ENCODE data around the gene TBC1D22A. TPM values are rescaled to one million over a fixed set of nuclear protein-coding genes. Genes with fewer than 3 reads are reported as not detected.
"Not testable (repeated sequence)": the region's sequence is repeated elsewhere in the genome, so short reads cannot be mapped to it uniquely, and the experiment has no call there.

Gene TBC1D22A
- total RNA-seq, 8 experiments from 2014 or later, result 6.6 to 31.4 (median 12.3) TPM

GRCh38 chr22:46806794-46807193 is 44.3 kb downstream of the TBC1D22A start:
- WGBS, 10 experiments, result 78 to 100% (median 97%) methylated on average over 1 to 6 of the region's 7 CpGs; no CpG with 5 or more reads in 1 of the 10 experiments
- in situ Hi-C loops (cut with MboI; ENCODE audit: low pct_unique_long_range_greater_than_20kb in 2 of 9, low sequenced_read_pairs in 9 of 9, unreplicated experiment in 9 of 9), result loop anchor here in 1 of 9 experiments (25.0 kb wide), 1 partner anchor 1681 kb away; a partner anchor contains a TSS
- Histone ChIP-seq H3K4me1 (replicated peaks in 1 of 2) (peaks cover under 1% of the 10 kb centered on the region in 2 donors), H3K27ac (no peak overlapping the region), H3K4me3 (no peak overlapping the region)
- ATAC-seq (replicated peaks in 6 of 8), result no peak

GRCh38 chr22:46807458-46807857 is 45.0 kb downstream of the TBC1D22A start:
- no peak overlapping the region for H3K4me3 ChIP-seq
- ATAC-seq (replicated peaks in 6 of 8), result no peak
- WGBS, 10 experiments, result 81 to 100% (median 100%) methylated on average over 1 to 6 of the region's 6 CpGs; no CpG with 5 or more reads in 1 of the 10 experiments

GRCh38 chr22:46809153-46809885 is 46.9 kb downstream of the TBC1D22A start:
- H3K4me1 ChIP-seq (replicated peaks in 1 of 2), result peaks cover 18 to 19% of the 10 kb centered on the region in 2 donors
- H3K4me3 ChIP-seq, result no peak overlapping the region
- no peak for ATAC-seq (replicated peaks in 6 of 8)
- H3K27ac ChIP-seq, result no peak overlapping the region
- in situ Hi-C loops (cut with MboI; ENCODE audit: low pct_unique_long_range_greater_than_20kb in 2 of 9, low sequenced_read_pairs in 9 of 9, unreplicated experiment in 9 of 9), result loop anchor here in 1 of 9 experiments (25.0 kb wide), 1 partner anchor 1678 kb away; a partner anchor contains a TSS
- WGBS, 10 experiments, result 70 to 100% (median 96%) methylated on average over 3 to 11 of the region's 17 CpGs; no CpG with 5 or more reads in 1 of the 10 experiments

More at GRCh38 chr22:46807458-46807857, 45.0 kb downstream of the TBC1D22A start:
- in situ Hi-C loops (cut with MboI; ENCODE audit: low pct_unique_long_range_greater_than_20kb in 2 of 9, low sequenced_read_pairs in 9 of 9, unreplicated experiment in 9 of 9), result loop anchor here in 1 of 9 experiments (25.0 kb wide), 1 partner anchor 1680 kb away; a partner anchor contains a TSS
- peaks cover 7 to 8% of the 10 kb centered on the region in 2 donors for H3K4me1 ChIP-seq (replicated peaks in 1 of 2)
- H3K27ac ChIP-seq, result no peak overlapping the region

- Histone ChIP-seq H3K4me3 (no peak overlapping the region), H3K27ac (no peak overlapping the region), H3K4me1 (replicated peaks in 1 of 2) (peaks cover 19 to 26% of the 10 kb centered on the region in 2 donors)
- in situ Hi-C loops (cut with MboI; ENCODE audit: low pct_unique_long_range_greater_than_20kb in 2 of 9, low sequenced_read_pairs in 9 of 9, unreplicated experiment in 9 of 9), result loop anchor here in 1 of 9 experiments (25.0 kb wide), 1 partner anchor 1676 kb away; a partner anchor contains a TSS
- 77 to 100% (median 96%) methylated on average over 2 to 13 of the region's 21 CpGs; no CpG with 5 or more reads in 2 of the 10 experiments for WGBS, 10 experiments
- ATAC-seq (replicated peaks in 6 of 8), result no peak
These were observed 48.7 kb downstream of the TBC1D22A start for GRCh38 chr22:46810856-46811786.

GRCh38 chr22:46812034-46812605 is 49.7 kb downstream of the TBC1D22A start:
- 57 to 100% (median 76%) methylated on average over 1 to 4 of the region's 10 CpGs; no CpG with 5 or more reads in 4 of the 10 experiments for WGBS, 10 experiments
- no peak overlapping the region for H3K4me3 ChIP-seq
- H3K27ac ChIP-seq, result no peak overlapping the region
- in situ Hi-C loops (cut with MboI; ENCODE audit: low pct_unique_long_range_greater_than_20kb in 2 of 9, low sequenced_read_pairs in 9 of 9, unreplicated experiment in 9 of 9), result loop anchor here in 1 of 9 experiments (25.0 kb wide), 1 partner anchor 1675 kb away; a partner anchor contains a TSS
- peaks cover 19 to 32% of the 10 kb centered on the region in 2 donors for H3K4me1 ChIP-seq (replicated peaks in 1 of 2)
- peak in 4 of 8 experiments; percentile 20 to 37 (median 26) for ATAC-seq (replicated peaks in 6 of 8)

GRCh38 chr22:46812788-46813187 is 50.3 kb downstream of the TBC1D22A start:
- WGBS, 10 experiments, result 8 to 98% (median 59%) methylated on average over 7 to 13 of the region's 13 CpGs; no CpG with 5 or more reads in 2 of the 10 experiments
- in situ Hi-C loops (cut with MboI; ENCODE audit: low pct_unique_long_range_greater_than_20kb in 2 of 9, low sequenced_read_pairs in 9 of 9, unreplicated experiment in 9 of 9), result loop anchor here in 1 of 9 experiments (25.0 kb wide), 1 partner anchor 1675 kb away; a partner anchor contains a TSS
- H3K4me1 ChIP-seq (replicated peaks in 1 of 2), result peaks cover 19 to 32% of the 10 kb centered on the region in 2 donors
- no peak overlapping the region for H3K27ac ChIP-seq
- no peak overlapping the region for H3K4me3 ChIP-seq
- ATAC-seq (replicated peaks in 6 of 8), result peak in 5 of 8 experiments; percentile 58 to 69 (median 65)

- no peak overlapping the region for H3K27ac ChIP-seq
- H3K4me3 ChIP-seq, result no peak overlapping the region
- 62 to 100% (median 90%) methylated on average over 1 to 7 of the region's 9 CpGs for WGBS, 10 experiments
- in situ Hi-C loops (cut with MboI; ENCODE audit: low pct_unique_long_range_greater_than_20kb in 2 of 9, low sequenced_read_pairs in 9 of 9, unreplicated experiment in 9 of 9), result loop anchor here in 1 of 9 experiments (25.0 kb wide), 1 partner anchor 1673 kb away; a partner anchor contains a TSS
- ATAC-seq (replicated peaks in 6 of 8), result no peak
- peaks cover 19 to 32% of the 10 kb centered on the region in 2 donors for H3K4me1 ChIP-seq (replicated peaks in 1 of 2)
These were observed 51.6 kb downstream of the TBC1D22A start for GRCh38 chr22:46813816-46814597.

GRCh38 chr22:46815132-46815531 is 52.7 kb downstream of the TBC1D22A start:
- Histone ChIP-seq H3K4me1 (replicated peaks in 1 of 2) (peaks cover 19 to 32% of the 10 kb centered on the region in 2 donors), H3K4me3 (no peak overlapping the region), H3K27ac (no peak overlapping the region)
- WGBS, 10 experiments, result 81 to 100% (median 93%) methylated on average over 2 to 12 of the region's 12 CpGs
- in situ Hi-C loops (cut with MboI; ENCODE audit: low pct_unique_long_range_greater_than_20kb in 2 of 9, low sequenced_read_pairs in 9 of 9, unreplicated experiment in 9 of 9), result loop anchor here in 1 of 9 experiments (25.0 kb wide), 1 partner anchor 1672 kb away; a partner anchor contains a TSS
- ATAC-seq (replicated peaks in 6 of 8), result no peak

- H3K27ac ChIP-seq, result no peak overlapping the region
- no peak overlapping the region for H3K4me3 ChIP-seq
- ATAC-seq (replicated peaks in 6 of 8), result peak in 2 of 8 experiments; percentile 6 to 17
- WGBS, 10 experiments, result 44 to 100% (median 80%) methylated on average over 1 to 2 of the region's 5 CpGs; no CpG with 5 or more reads in 3 of the 10 experiments
- in situ Hi-C loops (cut with MboI; ENCODE audit: low pct_unique_long_range_greater_than_20kb in 2 of 9, low sequenced_read_pairs in 9 of 9, unreplicated experiment in 9 of 9), result loop anchor here in 1 of 9 experiments (25.0 kb wide), 1 partner anchor 1672 kb away; a partner anchor contains a TSS
- H3K4me1 ChIP-seq (replicated peaks in 1 of 2), result peaks cover 19 to 32% of the 10 kb centered on the region in 2 donors
These were observed 53.1 kb downstream of the TBC1D22A start for GRCh38 chr22:46815559-46815895.

- peak; percentile 41 to 97 (median 74) for ATAC-seq (replicated peaks in 6 of 8)
- H3K4me1 ChIP-seq (replicated peaks in 1 of 2), result peaks cover 19 to 32% of the 10 kb centered on the region in 2 donors
- no peak overlapping the region for H3K4me3 ChIP-seq
- in situ Hi-C loops (cut with MboI; ENCODE audit: low pct_unique_long_range_greater_than_20kb in 2 of 9, low sequenced_read_pairs in 9 of 9, unreplicated experiment in 9 of 9), result loop anchor here in 1 of 9 experiments (25.0 kb wide), 1 partner anchor 1671 kb away; a partner anchor contains a TSS
- 0 to 90% (median 36%) methylated on average over 1 to 8 of the region's 15 CpGs; no CpG with 5 or more reads in 2 of the 10 experiments for WGBS, 10 experiments
- no peak overlapping the region for H3K27ac ChIP-seq
These were observed 53.7 kb downstream of the TBC1D22A start for GRCh38 chr22:46815896-46816731.

- not testable (repeated sequence) for H3K4me3 ChIP-seq; H3K27ac ChIP-seq; ATAC-seq (replicated peaks in 6 of 8)
- in situ Hi-C loops (cut with MboI; ENCODE audit: low pct_unique_long_range_greater_than_20kb in 2 of 9, low sequenced_read_pairs in 9 of 9, unreplicated experiment in 9 of 9), result loop anchor here in 1 of 9 experiments (25.0 kb wide), 1 partner anchor 1670 kb away; a partner anchor contains a TSS
- 80 to 100% (median 94%) methylated on average over 1 to 4 of the region's 4 CpGs; no CpG with 5 or more reads in 4 of the 10 experiments for WGBS, 10 experiments
- H3K4me1 ChIP-seq (replicated peaks in 1 of 2), result peaks cover 12 to 25% of the 10 kb centered on the region in 2 donors
These were observed 54.9 kb downstream of the TBC1D22A start for GRCh38 chr22:46817390-46817789.

Data from motor neuron (in vitro differentiated cells).